Measurements from ENCODE around the gene MXD4.
"Not testable (repeated sequence)": the region's sequence is repeated elsewhere in the genome, so short reads cannot be mapped to it uniquely, and the experiment has no call there.

MXD4 gene

DNA sequence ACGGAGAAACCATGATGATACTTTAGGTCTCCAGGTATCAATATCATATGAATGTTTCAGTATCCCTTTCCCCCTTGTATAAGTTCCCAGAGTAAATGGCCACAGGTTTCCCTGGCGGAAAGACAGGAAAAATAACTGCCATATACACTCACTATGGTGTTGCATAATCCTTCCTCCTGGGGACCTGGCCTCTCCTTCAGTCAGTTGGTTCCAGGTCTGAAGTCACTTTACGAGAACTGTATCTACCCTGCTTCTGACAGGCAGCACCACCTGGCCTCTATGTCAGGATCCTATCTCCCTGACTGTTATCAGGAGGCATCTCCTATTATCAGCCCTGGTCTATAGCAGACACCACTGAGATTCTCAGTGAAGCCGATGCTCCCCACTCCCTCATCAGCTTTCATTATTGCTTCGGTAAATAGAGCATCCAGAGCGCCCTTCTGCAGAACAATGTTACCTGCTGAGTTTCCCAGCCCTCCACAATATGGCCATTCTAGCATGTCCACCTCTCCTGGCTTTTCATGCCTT is 42.6 kb downstream of the MXD4 start:
- no peak for DNase-seq (ENCODE audit: low spot score)

DNA sequence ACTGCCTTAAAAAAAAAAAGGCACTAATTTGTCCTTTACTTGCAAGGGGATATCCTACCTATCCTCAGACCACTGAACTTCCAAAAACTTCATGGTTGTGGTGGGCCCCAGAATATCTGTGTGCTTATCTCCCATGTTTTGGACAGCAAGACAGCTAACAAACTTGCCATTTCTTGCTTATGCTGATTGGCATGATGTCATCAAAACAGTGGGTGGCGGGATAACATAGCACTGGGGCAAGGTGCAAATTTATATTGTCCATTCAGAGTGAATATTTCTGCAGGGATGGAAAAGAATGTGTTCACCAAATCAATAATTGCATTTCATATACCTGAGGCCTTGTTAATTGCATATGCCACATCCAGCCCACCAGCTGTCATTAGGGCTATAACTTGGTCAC is 43.5 kb downstream of the MXD4 start:
- no peak for DNase-seq (ENCODE audit: low spot score)

DNA sequence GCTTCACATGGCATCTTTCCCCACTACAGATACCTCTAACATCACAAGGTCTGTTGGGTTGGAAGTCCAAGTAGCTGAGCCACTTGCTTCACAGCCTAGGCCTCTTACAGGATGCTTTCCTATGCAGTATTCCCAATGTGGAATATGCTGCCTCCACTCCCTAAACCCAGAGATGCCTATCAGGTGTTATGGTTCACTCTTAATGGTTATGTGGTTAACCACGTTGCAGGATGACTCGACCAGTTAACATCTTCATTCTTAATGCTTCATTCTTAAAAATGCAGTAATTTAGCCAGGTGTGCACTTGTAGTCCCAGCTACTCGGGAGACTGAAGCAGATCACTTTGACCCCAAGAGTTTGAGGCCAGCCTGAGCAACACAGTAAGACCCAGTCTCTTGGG is 44.2 kb downstream of the MXD4 start:
- no peak for DNase-seq (ENCODE audit: low spot score)

DNA sequence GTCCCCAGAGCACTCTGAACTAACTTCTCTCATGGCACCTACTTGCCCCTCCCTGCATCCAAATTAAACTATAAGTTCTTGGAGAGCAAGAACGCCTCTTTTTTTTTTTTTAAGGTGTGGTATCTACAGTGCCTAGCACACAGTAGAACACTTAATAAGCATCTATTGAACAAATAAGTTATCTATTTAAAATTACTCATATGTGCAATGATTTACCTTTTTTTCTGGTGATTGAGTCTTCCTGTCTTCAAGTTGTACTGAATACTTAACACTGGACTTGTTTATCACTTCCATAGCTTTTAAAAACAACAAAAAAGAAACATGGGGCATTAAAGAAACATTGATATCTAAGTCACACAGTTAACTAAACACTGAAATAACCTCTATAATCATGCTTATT is 49.1 kb downstream of the MXD4 start:
- DNase-seq (ENCODE audit: low spot score) = no peak

DNA sequence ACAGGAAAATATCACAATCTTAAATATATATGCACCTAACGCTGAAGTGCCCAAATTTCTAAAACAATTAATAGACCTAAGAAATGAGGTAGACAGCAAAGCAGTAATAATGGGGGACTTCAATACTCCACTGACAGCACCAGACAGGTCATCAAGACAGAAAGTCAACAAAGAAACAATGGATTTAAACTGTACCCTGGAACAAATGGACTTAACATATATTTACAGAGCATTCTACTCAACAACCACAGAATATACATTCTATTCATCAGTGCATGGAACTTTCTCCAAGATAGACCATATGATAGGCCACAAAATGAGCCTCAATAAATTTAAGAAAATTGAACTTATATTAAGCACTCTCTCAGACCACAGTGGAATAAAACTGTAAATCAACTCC is 59.1 kb downstream of the MXD4 start:
- DNase-seq (ENCODE audit: low spot score) = not testable (repeated sequence)

Data from hematopoietic multipotent progenitor cell treated with erythropoietin and hydrocortisone succinate and interleukin-3 and kit ligand, for 17 days (in vitro differentiated cells).